Neural crest cell (in vitro differentiated cells): ENCODE measurements around the gene RABEP2. TPM values are rescaled to one million over a fixed set of nuclear protein-coding genes. Genes with fewer than 3 reads are reported as not detected.
"Not testable (repeated sequence)": the region's sequence is repeated elsewhere in the genome, so short reads cannot be mapped to it uniquely, and the experiment has no call there.

Experiments used
- DNase-seq: peaks from one replicate; pipeline ENCODE4 v3.0.0; 2021; ENCODE audit warnings: low read depth, mixed read lengths, low spot score
- H3K27ac Mint-ChIP-seq: one replicate; pipeline ENCODE4 v1.8.0; 2021; ENCODE audit warnings: mild to moderate bottlenecking, mixed read lengths; ENCODE audit not compliant: unreplicated experiment
- H3K27me3 Mint-ChIP-seq: 2 replicates; pipeline ENCODE4 v1.8.0; 2021; ENCODE audit warnings: low read depth, mild to moderate bottlenecking, mixed read lengths
- H3K36me3 Mint-ChIP-seq: 2 replicates; pipeline ENCODE4 v1.8.0; 2021; ENCODE audit warnings: low read depth, mild to moderate bottlenecking, mixed read lengths
- H3K4me1 Mint-ChIP-seq: 2 replicates; pipeline ENCODE4 v1.8.0; 2021; ENCODE audit warnings: mixed read lengths
- H3K4me3 Mint-ChIP-seq: one replicate; pipeline ENCODE4 v1.8.0; 2021; ENCODE audit warnings: mild to moderate bottlenecking, mixed read lengths
- H3K9me3 Mint-ChIP-seq: 2 replicates; pipeline ENCODE4 v1.8.0; 2021; ENCODE audit warnings: mixed read lengths
- CTCF ChIP-seq: fragments of 200-600 bp; sonication (generic); conservative IDR thresholded peaks from 2 replicates; pipeline ENCODE4 v1.5.0; 2021; ENCODE audit warnings: antibody characterized with exemption, mild to moderate bottlenecking
- long read RNA-seq: library from polyadenylated mRNA; unstranded; transcript quantifications from one replicate; pipeline ENCODE4 v2.0.0, GENCODE V29; 2020
- total RNA-seq: library from RNA; stranded (reverse); gene quantifications from 2 replicates; pipeline ENCODE4 v1.2.1, GENCODE V29; 2021

Gene RABEP2
- total RNA-seq: 19.9 and 20.2 TPM in 2 replicates
- long read RNA-seq, partial matches to known transcripts: 0 of 2 reads
- long read RNA-seq, other reads (novel, unspliced or antisense): 1 of 2 reads

GRCh38 chr16:28924762-28925385 is at the start of gene RABEP2:
TSS of gene RABEP2 (minus strand) at chr16:28925238. CDS start at chr16:28925163, 75 bp downstream.
- Mint-ChIP-seq H3K36me3 (no peaks in the 10 kb centered on the region), H3K27ac (peak within 1 kb of the TSS; percentile 99), H3K9me3 (no peaks in the 10 kb centered on the region), H3K27me3 (no peaks in the 10 kb centered on the region), H3K4me3 (peak within 1 kb of the TSS; percentile 99), H3K4me1 (peaks cover 19% of the 10 kb centered on the region)
- peak; percentile 100 for DNase-seq
- TF ChIP-seq CTCF: no peak

- Mint-ChIP-seq H3K36me3 (no peaks in the 10 kb centered on the region), H3K4me3 (peak within 1 kb of the TSS; percentile 96), H3K4me1 (peaks cover 16% of the 10 kb centered on the region), H3K27ac (peak within 1 kb of the TSS; percentile 98), H3K27me3 (peaks cover 2% of the 10 kb centered on the region), H3K9me3 (no peaks in the 10 kb centered on the region)
- no peak for TF ChIP-seq CTCF
- DNase-seq: peak; percentile 96
These were observed 49.6 kb upstream of the RABEP2 start, which contains the start of gene SPNS1 for GRCh38 chr16:28974437-28975157. TSS of gene SPNS1 (plus strand) at chr16:28974778. CDS start at chr16:28975152, 374 bp downstream.

- H3K27me3 Mint-ChIP-seq: peaks cover 2% of the 10 kb centered on the region
- H3K4me1 Mint-ChIP-seq: peaks cover 16% of the 10 kb centered on the region
- peak overlapping the region; percentile 98 for H3K27ac Mint-ChIP-seq
- peak overlapping the region; percentile 96 for H3K4me3 Mint-ChIP-seq
- peak; percentile 57 for DNase-seq
- no peaks in the 10 kb centered on the region for H3K9me3 Mint-ChIP-seq
- H3K36me3 Mint-ChIP-seq: no peaks in the 10 kb centered on the region
- peak; percentile 72 for TF ChIP-seq CTCF
These were observed 49.0 kb upstream of the RABEP2 start for GRCh38 chr16:28974007-28974436.

- not testable (repeated sequence) for H3K9me3 Mint-ChIP-seq, H3K27ac Mint-ChIP-seq, H3K36me3 Mint-ChIP-seq, H3K27me3 Mint-ChIP-seq, H3K4me3 Mint-ChIP-seq, H3K4me1 Mint-ChIP-seq, DNase-seq
These were observed 44.7 kb upstream of the RABEP2 start for GRCh38 chr16:28969696-28970095.

- H3K9me3 Mint-ChIP-seq: no peaks in the 10 kb centered on the region
- H3K36me3 Mint-ChIP-seq: peaks cover 3% of the 10 kb centered on the region
- H3K27ac Mint-ChIP-seq: no peak overlapping the region
- no peaks in the 10 kb centered on the region for H3K27me3 Mint-ChIP-seq
- DNase-seq: no peak
- TF ChIP-seq CTCF: no peak
- no peaks in the 10 kb centered on the region for H3K4me1 Mint-ChIP-seq
- no peak overlapping the region for H3K4me3 Mint-ChIP-seq
These were observed 42.1 kb upstream of the RABEP2 start for GRCh38 chr16:28967156-28967555.

GRCh38 chr16:28964496-28964895 is 39.5 kb upstream of the RABEP2 start:
- H3K36me3 Mint-ChIP-seq: peaks cover 9% of the 10 kb centered on the region
- H3K27me3 Mint-ChIP-seq: no peaks in the 10 kb centered on the region
- no peak overlapping the region for H3K27ac Mint-ChIP-seq
- DNase-seq: no peak
- no peak for TF ChIP-seq CTCF
- no peak overlapping the region for H3K4me3 Mint-ChIP-seq
- no peaks in the 10 kb centered on the region for H3K9me3 Mint-ChIP-seq
- H3K4me1 Mint-ChIP-seq: no peaks in the 10 kb centered on the region
